Placental pericyte (primary cell): ENCODE data around the gene OR8I2. TPM values are rescaled to one million over a fixed set of nuclear protein-coding genes. Genes with fewer than 3 reads are reported as not detected.

Experiments
- small RNA-seq: library from RNA; depleted of rRNA; stranded (forward); fragments of <200 nt; gene quantifications from one replicate; pipeline ENCODE3, GENCODE V24; 2012; ENCODE audit warnings: low replicate concordance
- total RNA-seq: library from RNA; depleted of rRNA; stranded (reverse); fragments of >200 nt; gene quantifications from 2 replicates; pipeline ENCODE4 v1.2.3, GENCODE V29; 2012

Gene OR8I2
- not detected in 2 replicates for total RNA-seq

GRCh38 chr11:56093008-56093407 is at the start of gene OR8I2:
Gene OR8I2, plus strand, starts transcription at chr11:56093308. Its CDS starts 0 bp downstream, at chr11:56093308.

GRCh38 chr11:56103210-56103737 is 10.2 kb downstream of the OR8I2 start, which contains the start of gene OR8H2:
Gene OR8H2, plus strand, starts transcription at chr11:56103687. Its CDS starts 1,356 bp downstream, at chr11:56105043.

GRCh38 chr11:56122073-56122472 is 29.0 kb downstream of the OR8I2 start, which contains the start of gene OR8H3:
Gene OR8H3, plus strand, starts transcription at chr11:56122373. Its CDS starts 0 bp downstream, at chr11:56122373.

GRCh38 chr11:56140151-56140661 is 47.1 kb downstream of the OR8I2 start, which contains the start of gene OR8J3:
Gene OR8J3, minus strand, starts transcription at chr11:56140201. Its CDS starts 2,483 bp downstream, at chr11:56137718.

Small RNA genes lying within 50 kb of the gene (small RNA-seq; reads per million reads assigned to genes)
- gene OR8I4P = not detected

Other genes starting within 250 kb of the OR8I2 start
- gene TRIM51, start 210.0 kb upstream of the OR8I2 start, total RNA-seq = not detected in 2 replicates
- not detected in 2 replicates for gene OR5W2, start 178.7 kb upstream of the OR8I2 start, total RNA-seq
- gene OR5I1, start 156.9 kb upstream of the OR8I2 start, total RNA-seq = not detected in 2 replicates
- not detected in 2 replicates for gene OR10AG1, start 123.4 kb upstream of the OR8I2 start, total RNA-seq
- gene OR5F1, start 98.7 kb upstream of the OR8I2 start, total RNA-seq = not detected in 2 replicates
- gene OR5AS1, start 65.7 kb upstream of the OR8I2 start, total RNA-seq = not detected in 2 replicates
- not detected in 2 replicates for gene OR8H2, start 10.4 kb downstream of the OR8I2 start, total RNA-seq
- not detected in 2 replicates for gene OR8H3, start 29.1 kb downstream of the OR8I2 start, total RNA-seq
- not detected in 2 replicates for gene OR8J3, start 46.9 kb downstream of the OR8I2 start, total RNA-seq
- not detected in 2 replicates for gene OR8K5, start 67.0 kb downstream of the OR8I2 start, total RNA-seq
- not detected in 2 replicates for gene OR5J2, start 83.3 kb downstream of the OR8I2 start, total RNA-seq
- not detected in 2 replicates for gene OR5T2, start 140.9 kb downstream of the OR8I2 start, total RNA-seq
- not detected in 2 replicates for gene OR5T3, start 158.9 kb downstream of the OR8I2 start, total RNA-seq
- gene OR5T1, start 180.8 kb downstream of the OR8I2 start, total RNA-seq = not detected in 2 replicates
- not detected in 2 replicates for gene OR8H1, start 198.9 kb downstream of the OR8I2 start, total RNA-seq
- gene OR8K3, start 221.8 kb downstream of the OR8I2 start, total RNA-seq = not detected in 2 replicates